Nephron (organoid): ENCODE data around the gene ACTL8.

Experiments used
- H3K27ac Mint-ChIP-seq, 3 experiments: 2 replicates each; pipeline ENCODE4 v1.8.0; 2020; ENCODE audit warnings: mixed read lengths in 3 of 3, mild to moderate bottlenecking in 2 of 3, moderate library complexity in 1 of 3
- H3K27me3 Mint-ChIP-seq: 2 replicates; pipeline ENCODE4 v1.8.0; 2021; ENCODE audit warnings: low read depth, mild to moderate bottlenecking, moderate library complexity, mixed read lengths
- H3K36me3 Mint-ChIP-seq: 2 replicates; pipeline ENCODE4 v1.8.0; 2020; ENCODE audit warnings: low read depth, mixed read lengths
- H3K4me1 Mint-ChIP-seq: 2 replicates; pipeline ENCODE4 v1.8.0; 2020; ENCODE audit warnings: mixed read lengths
- H3K4me3 Mint-ChIP-seq, 3 experiments: 2 replicates each; pipeline ENCODE4 v1.8.0; 2020; ENCODE audit warnings: mild to moderate bottlenecking in 3 of 3, mixed read lengths in 3 of 3, moderate library complexity in 2 of 3
- H3K9me3 Mint-ChIP-seq: 2 replicates; pipeline ENCODE4 v1.8.0; 2020; ENCODE audit warnings: mixed read lengths
- TF ChIP-seq, protein P1 (sequence below), 3 experiments: fragments of 200-600 bp; sonication (generic); IDR thresholded peaks; one replicate each; pipeline ENCODE4 v1.5.0; 2021; ENCODE audit warnings: antibody characterized with exemption in 3 of 3; ENCODE audit not compliant: unreplicated experiment in 3 of 3

The ACTL8 gene

DNA sequence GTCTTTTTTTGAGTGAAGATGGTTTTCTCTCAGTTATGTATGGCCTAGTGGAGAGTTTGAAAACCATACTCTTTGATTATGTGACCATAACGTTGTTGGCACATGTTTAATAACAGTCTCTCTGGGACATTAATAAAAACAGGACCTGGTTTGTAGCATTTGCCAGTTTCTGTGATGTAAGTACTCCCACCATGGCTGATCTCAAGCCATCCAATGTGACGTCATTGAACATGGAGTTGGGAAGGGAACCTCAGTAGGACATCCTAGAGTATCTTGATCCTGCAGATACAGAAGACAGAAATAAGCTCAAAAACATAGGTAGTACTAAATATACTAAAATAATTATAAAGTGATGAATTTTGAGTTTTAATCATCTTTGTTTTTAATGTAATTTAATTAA is 107.0 kb downstream of the ACTL8 start:
- Mint-ChIP-seq H3K27me3 (peaks cover 15% of the 10 kb centered on the region), H3K4me1 (peaks cover 11% of the 10 kb centered on the region), H3K4me3 (no peak overlapping the region), H3K36me3 (no peaks in the 10 kb centered on the region), H3K27ac (no peak overlapping the region), H3K9me3 (peaks cover 2% of the 10 kb centered on the region)
- TF ChIP-seq, protein P1, sequence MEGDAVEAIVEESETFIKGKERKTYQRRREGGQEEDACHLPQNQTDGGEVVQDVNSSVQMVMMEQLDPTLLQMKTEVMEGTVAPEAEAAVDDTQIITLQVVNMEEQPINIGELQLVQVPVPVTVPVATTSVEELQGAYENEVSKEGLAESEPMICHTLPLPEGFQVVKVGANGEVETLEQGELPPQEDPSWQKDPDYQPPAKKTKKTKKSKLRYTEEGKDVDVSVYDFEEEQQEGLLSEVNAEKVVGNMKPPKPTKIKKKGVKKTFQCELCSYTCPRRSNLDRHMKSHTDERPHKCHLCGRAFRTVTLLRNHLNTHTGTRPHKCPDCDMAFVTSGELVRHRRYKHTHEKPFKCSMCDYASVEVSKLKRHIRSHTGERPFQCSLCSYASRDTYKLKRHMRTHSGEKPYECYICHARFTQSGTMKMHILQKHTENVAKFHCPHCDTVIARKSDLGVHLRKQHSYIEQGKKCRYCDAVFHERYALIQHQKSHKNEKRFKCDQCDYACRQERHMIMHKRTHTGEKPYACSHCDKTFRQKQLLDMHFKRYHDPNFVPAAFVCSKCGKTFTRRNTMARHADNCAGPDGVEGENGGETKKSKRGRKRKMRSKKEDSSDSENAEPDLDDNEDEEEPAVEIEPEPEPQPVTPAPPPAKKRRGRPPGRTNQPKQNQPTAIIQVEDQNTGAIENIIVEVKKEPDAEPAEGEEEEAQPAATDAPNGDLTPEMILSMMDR (IDR thresholded peaks at IDR 0.05; ENCODE audit: unreplicated experiment in 3 of 3): no peak

DNA sequence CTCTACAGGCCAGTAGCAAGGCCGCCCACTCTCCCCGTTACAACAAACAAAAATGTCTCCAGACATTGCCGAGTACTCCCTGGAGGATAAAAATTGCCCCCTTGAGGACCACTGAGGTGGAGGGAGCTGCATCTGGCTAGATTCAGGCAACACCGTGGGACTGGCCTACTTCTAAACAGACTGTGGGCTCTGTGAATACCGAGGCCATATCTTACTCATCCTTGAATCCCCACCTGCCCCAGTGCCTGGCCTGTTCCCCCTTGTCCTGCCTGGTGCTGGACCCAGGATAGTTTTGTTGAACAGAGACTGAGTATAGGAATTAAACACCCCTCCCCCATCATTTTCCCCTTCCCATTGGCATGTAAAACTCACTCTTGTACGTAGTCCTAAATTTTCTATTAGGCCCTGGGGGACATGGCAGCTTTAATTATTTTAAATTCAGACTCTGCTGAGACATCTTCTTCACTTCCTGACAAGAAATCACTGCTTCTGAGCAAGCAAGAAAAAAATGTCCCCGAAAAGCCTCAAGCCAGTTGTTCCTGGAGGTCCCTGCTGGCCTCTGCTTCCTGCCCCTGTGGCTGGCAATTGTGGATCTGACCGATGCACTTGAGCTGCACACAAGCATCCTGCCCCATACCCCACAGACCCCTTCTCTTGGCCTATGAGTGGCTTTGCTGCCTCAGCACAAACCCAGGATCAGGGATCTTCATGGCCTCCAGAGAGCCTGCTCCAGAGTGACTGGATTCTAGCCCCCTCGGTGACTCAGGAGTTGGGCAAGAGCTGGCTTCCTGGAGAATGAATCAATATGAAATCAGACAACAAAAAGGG is 111.0 kb downstream of the ACTL8 start:
- H3K36me3 Mint-ChIP-seq: no peaks in the 10 kb centered on the region
- peaks cover 8% of the 10 kb centered on the region for H3K27me3 Mint-ChIP-seq
- H3K4me1 Mint-ChIP-seq: no peaks in the 10 kb centered on the region
- peaks cover 8% of the 10 kb centered on the region for H3K9me3 Mint-ChIP-seq
- TF ChIP-seq, protein P1 (IDR thresholded peaks at IDR 0.05; ENCODE audit: unreplicated experiment in 3 of 3): no peak
- H3K27ac Mint-ChIP-seq: no peak overlapping the region
- H3K4me3 Mint-ChIP-seq: no peak overlapping the region

DNA sequence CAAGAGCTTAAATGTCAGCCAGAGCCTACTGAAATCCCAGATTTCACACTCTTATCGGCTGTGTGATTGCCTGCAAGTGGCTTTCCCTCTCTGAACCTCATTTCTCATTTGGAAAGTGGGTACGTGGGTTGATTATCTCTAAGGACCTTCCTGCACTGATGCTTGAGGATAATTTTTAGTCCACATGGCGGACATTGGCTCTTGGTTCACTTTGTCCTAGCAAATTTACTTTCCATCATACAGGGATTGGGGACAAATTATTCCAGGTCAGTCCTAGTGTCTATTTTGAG is 111.6 kb downstream of the ACTL8 start:
- Mint-ChIP-seq H3K27ac (no peak overlapping the region), H3K36me3 (no peaks in the 10 kb centered on the region), H3K9me3 (peaks cover 8% of the 10 kb centered on the region), H3K4me3 (no peak overlapping the region), H3K4me1 (no peaks in the 10 kb centered on the region), H3K27me3 (peaks cover 8% of the 10 kb centered on the region)
- TF ChIP-seq, protein P1 (IDR thresholded peaks at IDR 0.05; ENCODE audit: unreplicated experiment in 3 of 3): no peak

DNA sequence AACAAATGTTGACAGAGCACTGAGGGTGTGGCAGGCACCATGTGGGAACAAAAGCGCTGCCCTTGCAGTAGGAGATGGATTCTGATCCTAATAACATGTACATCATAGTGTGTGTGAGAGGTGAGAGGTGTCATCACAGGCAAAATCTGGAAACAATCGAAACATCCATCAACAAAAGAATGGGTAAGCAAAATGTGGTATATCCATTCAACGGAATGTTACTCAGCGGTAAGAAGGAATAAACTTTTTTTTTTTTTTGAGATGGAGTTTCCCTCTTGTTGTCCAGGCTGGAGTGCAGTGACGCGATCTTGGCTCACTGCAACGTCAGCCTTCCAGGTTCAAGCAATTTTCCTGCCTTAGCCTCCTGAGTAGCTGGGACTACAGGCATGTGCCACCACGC is 112.3 kb downstream of the ACTL8 start:
- Mint-ChIP-seq H3K9me3 (peaks cover 8% of the 10 kb centered on the region), H3K27ac (no peak overlapping the region), H3K36me3 (no peaks in the 10 kb centered on the region), H3K4me3 (no peak overlapping the region), H3K27me3 (peaks cover 8% of the 10 kb centered on the region), H3K4me1 (no peaks in the 10 kb centered on the region)
- TF ChIP-seq, protein P1 (IDR thresholded peaks at IDR 0.05; ENCODE audit: unreplicated experiment in 3 of 3): no peak

DNA sequence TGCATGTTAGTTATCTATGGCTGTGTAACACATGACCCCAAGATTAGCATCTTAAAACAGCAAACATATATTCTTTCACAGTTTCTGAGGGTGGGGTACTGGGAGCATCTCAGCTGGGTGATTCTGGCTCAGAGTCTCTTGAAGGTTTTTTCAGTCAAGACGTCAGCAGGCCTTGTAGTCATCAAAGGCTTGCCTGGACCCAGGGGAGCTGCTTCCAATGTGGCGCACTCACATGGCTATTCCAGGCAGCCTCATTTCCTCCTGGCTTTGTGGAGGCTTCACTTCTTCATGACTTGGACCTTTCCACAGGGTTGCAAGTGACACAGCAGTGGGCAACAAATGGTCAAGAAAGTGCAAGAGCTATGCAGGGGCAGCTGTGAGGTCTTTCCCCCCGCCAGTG is 114.7 kb downstream of the ACTL8 start:
- Mint-ChIP-seq H3K36me3 (no peaks in the 10 kb centered on the region), H3K9me3 (peaks cover 8% of the 10 kb centered on the region), H3K27me3 (peaks cover 13% of the 10 kb centered on the region), H3K4me3 (no peak overlapping the region), H3K27ac (no peak overlapping the region), H3K4me1 (peaks cover under 1% of the 10 kb centered on the region)
- TF ChIP-seq, protein P1 (IDR thresholded peaks at IDR 0.05; ENCODE audit: unreplicated experiment in 3 of 3): no peak

DNA sequence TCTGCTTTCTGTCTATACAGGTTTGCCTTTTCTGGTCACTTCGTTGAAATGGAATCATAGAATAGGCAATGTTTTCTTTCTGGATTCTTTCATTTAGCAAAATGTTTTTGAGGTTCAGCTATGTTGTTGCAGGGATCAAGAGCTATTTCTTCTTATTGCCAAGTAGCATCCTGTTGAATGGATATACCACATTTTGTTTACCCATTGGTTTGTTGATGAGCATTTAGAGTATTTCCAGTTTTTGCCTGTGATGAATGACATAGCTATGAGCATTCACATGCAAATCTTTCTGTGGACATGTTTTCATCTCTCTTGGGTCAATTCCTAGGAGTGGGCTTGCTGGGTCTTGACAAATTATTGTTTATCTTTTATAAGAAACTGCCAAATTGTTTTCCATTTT is 115.5 kb downstream of the ACTL8 start:
- no peak overlapping the region for H3K27ac Mint-ChIP-seq
- TF ChIP-seq, protein P1 (IDR thresholded peaks at IDR 0.05; ENCODE audit: unreplicated experiment in 3 of 3): no peak
- H3K27me3 Mint-ChIP-seq: peaks cover 16% of the 10 kb centered on the region
- peaks cover 7% of the 10 kb centered on the region for H3K4me1 Mint-ChIP-seq
- no peaks in the 10 kb centered on the region for H3K36me3 Mint-ChIP-seq
- H3K4me3 Mint-ChIP-seq: no peak overlapping the region
- peaks cover 8% of the 10 kb centered on the region for H3K9me3 Mint-ChIP-seq
